Measurements from ENCODE around the gene FRG1.
"Not testable (repeated sequence)": the region's sequence is repeated elsewhere in the genome, so short reads cannot be mapped to it uniquely, and the experiment has no call there.

DNA sequence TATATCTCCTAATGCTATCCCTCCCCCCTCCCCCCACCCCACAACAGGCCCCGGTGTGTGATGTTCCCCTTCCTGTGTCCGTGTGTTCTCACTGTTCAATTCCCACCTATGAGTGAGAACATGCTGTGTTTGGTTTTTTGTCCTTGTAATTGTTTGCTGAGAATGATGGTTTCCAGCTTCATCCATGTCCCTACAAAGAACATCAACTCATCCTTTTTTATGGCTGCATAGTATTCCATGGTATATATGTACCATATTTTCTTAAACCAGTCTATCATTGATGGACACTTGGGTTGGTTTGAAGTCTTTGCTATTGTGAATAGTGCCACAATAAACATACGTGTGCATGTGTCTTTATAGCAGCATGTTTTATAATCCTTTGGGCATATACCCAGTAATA, 49.3 kb downstream of the FRG1 start:
- not testable (repeated sequence) for TF ChIP-seq POLR2A (IDR thresholded peaks at IDR 0.05; ENCODE audit: low read depth); POLR2AphosphoS5 (IDR thresholded peaks at IDR 0.05)
- TF ChIP-seq, protein P1, sequence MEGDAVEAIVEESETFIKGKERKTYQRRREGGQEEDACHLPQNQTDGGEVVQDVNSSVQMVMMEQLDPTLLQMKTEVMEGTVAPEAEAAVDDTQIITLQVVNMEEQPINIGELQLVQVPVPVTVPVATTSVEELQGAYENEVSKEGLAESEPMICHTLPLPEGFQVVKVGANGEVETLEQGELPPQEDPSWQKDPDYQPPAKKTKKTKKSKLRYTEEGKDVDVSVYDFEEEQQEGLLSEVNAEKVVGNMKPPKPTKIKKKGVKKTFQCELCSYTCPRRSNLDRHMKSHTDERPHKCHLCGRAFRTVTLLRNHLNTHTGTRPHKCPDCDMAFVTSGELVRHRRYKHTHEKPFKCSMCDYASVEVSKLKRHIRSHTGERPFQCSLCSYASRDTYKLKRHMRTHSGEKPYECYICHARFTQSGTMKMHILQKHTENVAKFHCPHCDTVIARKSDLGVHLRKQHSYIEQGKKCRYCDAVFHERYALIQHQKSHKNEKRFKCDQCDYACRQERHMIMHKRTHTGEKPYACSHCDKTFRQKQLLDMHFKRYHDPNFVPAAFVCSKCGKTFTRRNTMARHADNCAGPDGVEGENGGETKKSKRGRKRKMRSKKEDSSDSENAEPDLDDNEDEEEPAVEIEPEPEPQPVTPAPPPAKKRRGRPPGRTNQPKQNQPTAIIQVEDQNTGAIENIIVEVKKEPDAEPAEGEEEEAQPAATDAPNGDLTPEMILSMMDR (IDR thresholded peaks at IDR 0.05) = not testable (repeated sequence)
